Endothelial cell of umbilical vein (primary cell): ENCODE results near the gene ADGB.

ENCODE experiments used
- EZH2 ChIP-seq: IDR thresholded peaks from 2 replicates; pipeline ENCODE4 v1.6.1; 2012; ENCODE audit warnings: borderline replicate concordance, low read depth, mild to moderate bottlenecking, moderate library complexity, low read length, inconsistent platforms; ENCODE audit not compliant: severe bottlenecking
- FOS ChIP-seq: IDR thresholded peaks from 2 replicates; pipeline ENCODE4 v1.6.1; 2011; ENCODE audit warnings: mild to moderate bottlenecking, low read length, moderate library complexity, borderline replicate concordance; ENCODE audit not compliant: insufficient read depth
- MAX ChIP-seq: IDR thresholded peaks from 2 replicates; pipeline ENCODE4 v1.6.1; 2011; ENCODE audit not compliant: insufficient read depth, insufficient read length
- POLR2A ChIP-seq: IDR thresholded peaks from 2 replicates; pipeline ENCODE4 v1.6.1; 2012; ENCODE audit warnings: low read depth, mild to moderate bottlenecking, control low read depth, low read length
- POLR2AphosphoS5 ChIP-seq: IDR thresholded peaks from 2 replicates; pipeline ENCODE4 v1.6.1; 2012; ENCODE audit warnings: low read depth, mild to moderate bottlenecking, control low read depth, low read length, moderate library complexity; ENCODE audit not compliant: insufficient read depth
- TF ChIP-seq, protein P1 (sequence below), 2 donors: IDR thresholded peaks; 1 replicate in 1 of 2; 2 replicates in 1 of 2; pipeline ENCODE4 v1.5.1; 2011; ENCODE audit warnings: low read length in 2 of 2, mild to moderate bottlenecking in 2 of 2, moderate library complexity in 2 of 2, control low read depth in 1 of 2, inconsistent platforms in 1 of 2, low read depth in 1 of 2; ENCODE audit not compliant: insufficient read depth in 1 of 2; ENCODE audit errors: extremely low read depth in 1 of 2

GRCh38 chr6:146859206-146859605, 260.4 kb downstream of the ADGB start:
- TF ChIP-seq, protein P1, sequence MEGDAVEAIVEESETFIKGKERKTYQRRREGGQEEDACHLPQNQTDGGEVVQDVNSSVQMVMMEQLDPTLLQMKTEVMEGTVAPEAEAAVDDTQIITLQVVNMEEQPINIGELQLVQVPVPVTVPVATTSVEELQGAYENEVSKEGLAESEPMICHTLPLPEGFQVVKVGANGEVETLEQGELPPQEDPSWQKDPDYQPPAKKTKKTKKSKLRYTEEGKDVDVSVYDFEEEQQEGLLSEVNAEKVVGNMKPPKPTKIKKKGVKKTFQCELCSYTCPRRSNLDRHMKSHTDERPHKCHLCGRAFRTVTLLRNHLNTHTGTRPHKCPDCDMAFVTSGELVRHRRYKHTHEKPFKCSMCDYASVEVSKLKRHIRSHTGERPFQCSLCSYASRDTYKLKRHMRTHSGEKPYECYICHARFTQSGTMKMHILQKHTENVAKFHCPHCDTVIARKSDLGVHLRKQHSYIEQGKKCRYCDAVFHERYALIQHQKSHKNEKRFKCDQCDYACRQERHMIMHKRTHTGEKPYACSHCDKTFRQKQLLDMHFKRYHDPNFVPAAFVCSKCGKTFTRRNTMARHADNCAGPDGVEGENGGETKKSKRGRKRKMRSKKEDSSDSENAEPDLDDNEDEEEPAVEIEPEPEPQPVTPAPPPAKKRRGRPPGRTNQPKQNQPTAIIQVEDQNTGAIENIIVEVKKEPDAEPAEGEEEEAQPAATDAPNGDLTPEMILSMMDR (IDR thresholded peaks at IDR 0.05; ENCODE audit: extremely low read depth in 1 of 2, insufficient read depth in 1 of 2, low read depth in 1 of 2, low read length in 2 of 2) = no peak
- TF ChIP-seq POLR2AphosphoS5 (no peak), FOS (no peak), EZH2 (no peak), MAX (no peak), POLR2A (no peak)
